ENCODE measurements around the gene WDR45B. TPM values are rescaled to one million over a fixed set of nuclear protein-coding genes. Genes with fewer than 3 reads are reported as not detected.

WDR45B gene
- total RNA-seq, 1 donor: 47.0 TPM

DNA sequence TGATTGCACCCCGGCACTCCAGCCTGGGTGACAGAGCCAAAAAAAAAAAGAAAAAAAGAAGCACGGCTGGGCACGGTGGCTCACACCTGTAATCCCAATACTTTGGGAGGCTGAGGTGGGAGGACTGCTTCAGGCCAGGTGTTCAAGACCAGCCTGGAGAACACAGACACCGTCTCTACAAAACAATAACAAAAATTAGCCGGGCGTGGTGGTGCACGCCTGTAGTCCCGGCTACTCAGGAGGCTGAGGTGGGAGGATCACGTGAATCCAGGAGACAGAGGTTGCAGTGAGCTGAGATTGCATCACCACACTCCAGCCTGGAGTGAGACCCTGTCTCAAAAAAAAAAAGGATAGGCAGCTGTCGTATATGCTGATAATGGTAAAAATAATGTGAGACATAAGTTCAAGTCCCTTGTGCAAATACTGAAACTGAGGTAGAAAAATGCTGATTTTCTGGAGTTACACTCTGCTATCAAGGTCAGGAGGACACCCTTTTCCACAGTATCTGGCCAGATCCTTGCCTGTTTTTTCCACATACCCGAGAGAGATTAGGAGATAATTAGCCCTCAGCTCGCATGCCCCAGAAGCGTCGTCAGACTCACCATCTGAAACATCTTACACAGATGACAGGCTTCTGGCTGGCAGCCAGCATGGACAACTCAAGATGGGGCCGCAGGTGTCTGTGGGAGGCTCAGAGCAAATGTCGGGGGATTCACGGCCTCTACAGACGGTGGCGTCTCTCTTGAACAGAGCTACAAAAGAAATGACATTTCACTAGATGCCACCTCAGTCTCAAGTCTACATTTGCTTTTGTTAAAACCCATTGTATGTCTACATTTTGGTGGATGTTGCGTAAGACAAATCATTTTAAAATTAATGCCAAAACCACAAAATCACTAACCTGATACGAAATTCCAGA, 36.8 kb downstream of the WDR45B start:
- no peak overlapping the region for H3K4me3 ChIP-seq (ENCODE audit: low read depth, low read length)
- TF ChIP-seq, protein P1, sequence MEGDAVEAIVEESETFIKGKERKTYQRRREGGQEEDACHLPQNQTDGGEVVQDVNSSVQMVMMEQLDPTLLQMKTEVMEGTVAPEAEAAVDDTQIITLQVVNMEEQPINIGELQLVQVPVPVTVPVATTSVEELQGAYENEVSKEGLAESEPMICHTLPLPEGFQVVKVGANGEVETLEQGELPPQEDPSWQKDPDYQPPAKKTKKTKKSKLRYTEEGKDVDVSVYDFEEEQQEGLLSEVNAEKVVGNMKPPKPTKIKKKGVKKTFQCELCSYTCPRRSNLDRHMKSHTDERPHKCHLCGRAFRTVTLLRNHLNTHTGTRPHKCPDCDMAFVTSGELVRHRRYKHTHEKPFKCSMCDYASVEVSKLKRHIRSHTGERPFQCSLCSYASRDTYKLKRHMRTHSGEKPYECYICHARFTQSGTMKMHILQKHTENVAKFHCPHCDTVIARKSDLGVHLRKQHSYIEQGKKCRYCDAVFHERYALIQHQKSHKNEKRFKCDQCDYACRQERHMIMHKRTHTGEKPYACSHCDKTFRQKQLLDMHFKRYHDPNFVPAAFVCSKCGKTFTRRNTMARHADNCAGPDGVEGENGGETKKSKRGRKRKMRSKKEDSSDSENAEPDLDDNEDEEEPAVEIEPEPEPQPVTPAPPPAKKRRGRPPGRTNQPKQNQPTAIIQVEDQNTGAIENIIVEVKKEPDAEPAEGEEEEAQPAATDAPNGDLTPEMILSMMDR (IDR thresholded peaks at IDR 0.05; ENCODE audit: insufficient read depth, low read length): no peak
- DNase-seq (ENCODE audit: low read depth): peak; percentile 46

DNA sequence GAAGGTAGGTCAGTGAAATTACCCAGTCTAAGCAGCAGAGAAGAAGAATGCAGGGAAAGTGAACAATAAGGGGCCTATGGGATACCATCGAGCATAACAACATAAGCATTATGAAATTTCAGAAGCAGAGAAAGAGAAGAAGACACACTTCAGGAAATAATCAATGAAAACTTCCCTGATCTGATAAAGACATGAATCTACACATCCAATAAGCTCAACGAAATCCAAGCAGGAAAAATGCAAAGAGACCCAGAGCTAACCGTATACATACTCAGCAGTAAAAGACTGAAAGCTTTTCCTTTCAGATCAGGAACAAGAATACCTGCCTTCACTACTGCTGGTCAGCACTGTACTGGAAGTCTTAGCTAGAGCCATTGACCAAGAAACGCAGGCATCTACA, 38.6 kb downstream of the WDR45B start:
- no peak overlapping the region for H3K4me3 ChIP-seq (ENCODE audit: low read depth, low read length)
- DNase-seq (ENCODE audit: low read depth): no peak
- TF ChIP-seq, protein P1 (IDR thresholded peaks at IDR 0.05; ENCODE audit: insufficient read depth, low read length): no peak

DNA sequence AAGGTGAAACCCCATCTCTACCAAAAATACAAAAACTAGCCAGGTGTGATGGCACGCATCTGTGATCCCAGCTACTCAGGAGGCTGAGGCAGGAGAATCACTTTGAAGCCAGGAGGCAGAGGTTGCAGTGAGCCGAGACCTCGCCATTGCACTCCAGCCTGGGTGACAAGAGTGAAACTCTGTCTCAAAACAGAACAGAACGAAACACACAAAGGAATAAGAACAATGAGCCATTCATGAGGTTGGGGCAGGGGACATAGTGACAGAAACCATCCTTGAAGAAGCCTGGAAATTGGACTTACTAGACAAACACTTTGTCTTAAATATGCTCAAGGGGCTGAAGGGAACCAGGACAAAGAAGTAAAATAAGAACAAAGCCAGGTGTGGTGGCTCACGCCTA, 39.4 kb downstream of the WDR45B start:
- no peak overlapping the region for H3K4me3 ChIP-seq (ENCODE audit: low read depth, low read length)
- no peak for DNase-seq (ENCODE audit: low read depth)
- TF ChIP-seq, protein P1 (IDR thresholded peaks at IDR 0.05; ENCODE audit: insufficient read depth, low read length): no peak

DNA sequence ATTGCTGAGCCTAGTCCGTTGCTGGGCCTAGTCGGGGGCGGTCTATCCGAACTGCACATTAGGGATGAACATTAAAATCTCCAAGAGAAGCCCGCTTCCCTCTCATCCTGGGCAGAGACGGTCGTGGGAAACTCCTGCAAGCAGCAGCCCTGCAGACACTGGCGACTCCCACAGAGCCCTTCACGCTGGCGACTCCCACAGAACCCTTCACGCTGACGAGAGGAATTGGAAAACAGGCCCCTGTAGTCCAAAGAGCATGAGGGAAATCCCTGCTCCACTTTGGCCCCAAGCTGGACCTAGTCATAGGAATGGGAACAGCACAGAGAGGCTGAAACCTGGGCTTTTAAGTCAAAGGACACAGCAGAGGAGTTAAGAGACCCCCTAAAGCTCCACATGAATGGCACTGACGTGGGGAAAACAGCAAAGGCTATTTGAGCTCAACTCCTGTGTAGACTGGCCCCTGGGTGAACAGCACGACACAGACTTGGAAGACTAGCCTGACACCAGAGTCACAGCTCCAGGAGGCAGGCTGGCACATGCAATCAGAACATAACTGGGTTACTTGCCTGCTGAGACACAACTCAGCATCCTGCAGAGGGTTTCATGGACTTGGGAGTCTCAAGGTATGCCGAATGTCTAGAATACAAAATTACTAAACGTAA, 42.2 kb downstream of the WDR45B start:
- TF ChIP-seq, protein P1 (IDR thresholded peaks at IDR 0.05; ENCODE audit: insufficient read depth, low read length): no peak
- DNase-seq (ENCODE audit: low read depth): no peak
- no peak overlapping the region for H3K4me3 ChIP-seq (ENCODE audit: low read depth, low read length)

DNA sequence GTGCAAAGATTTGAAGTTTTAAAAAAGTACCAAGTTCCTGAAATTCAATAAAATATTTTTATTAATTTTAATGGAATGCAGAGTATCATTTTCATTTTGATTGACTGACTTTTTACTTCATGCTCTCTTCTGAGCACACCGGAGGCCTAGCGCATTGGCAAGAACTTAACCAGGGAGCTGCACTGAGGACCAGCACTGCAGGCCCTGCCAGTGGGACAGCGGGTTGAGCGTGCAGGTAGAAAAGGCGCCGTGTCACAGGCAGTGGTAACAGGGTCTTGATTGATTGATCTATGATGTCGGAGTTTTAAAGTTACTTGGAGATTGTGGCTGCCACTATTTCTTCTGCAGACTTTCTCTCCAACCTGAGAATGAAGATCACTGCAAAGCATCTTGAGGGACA, 43.7 kb downstream of the WDR45B start:
- no peak overlapping the region for H3K4me3 ChIP-seq (ENCODE audit: low read depth, low read length)
- TF ChIP-seq, protein P1 (IDR thresholded peaks at IDR 0.05; ENCODE audit: insufficient read depth, low read length): no peak
- no peak for DNase-seq (ENCODE audit: low read depth)

DNA sequence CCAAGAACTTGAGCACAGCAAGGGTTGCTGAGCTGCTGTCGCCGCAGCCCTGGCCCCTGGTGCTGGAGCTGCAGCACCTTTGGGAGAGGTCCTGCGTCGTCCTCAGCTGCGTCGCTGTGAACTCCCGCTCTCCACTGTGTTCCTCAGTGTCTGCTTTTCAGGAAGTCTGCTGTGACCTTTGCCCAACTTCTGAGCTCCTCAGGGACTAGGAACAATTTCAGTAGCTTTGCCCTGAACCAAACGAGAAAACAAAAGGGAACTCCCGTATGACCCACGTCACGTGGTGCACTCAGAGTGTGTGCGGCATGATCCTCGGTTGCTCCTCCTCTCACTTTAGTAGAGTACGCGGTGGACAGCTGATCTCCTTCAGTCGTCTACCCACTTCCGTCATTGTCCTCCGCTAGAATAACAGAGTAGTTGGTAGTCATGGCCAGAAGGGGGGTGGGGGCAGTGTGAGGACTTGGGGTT, 44.2 kb downstream of the WDR45B start:
- no peak overlapping the region for H3K4me3 ChIP-seq (ENCODE audit: low read depth, low read length)
- TF ChIP-seq, protein P1 (IDR thresholded peaks at IDR 0.05; ENCODE audit: insufficient read depth, low read length): no peak
- no peak for DNase-seq (ENCODE audit: low read depth)

Measured in fibroblast of the aortic adventitia (primary cell).